HG03159 (cell line): ENCODE results near the gene OR13H1.
"Not testable (repeated sequence)": the region's sequence is repeated elsewhere in the genome, so short reads cannot be mapped to it uniquely, and the experiment has no call there.

Source experiments
- ATAC-seq: cut with Tn5 transposase; IDR thresholded peaks from one replicate; pipeline ENCODE4 v1.9.1; 2021; ENCODE audit warnings: mild to moderate bottlenecking, moderate library complexity; ENCODE audit not compliant: unreplicated experiment

The OR13H1 gene, protein sequence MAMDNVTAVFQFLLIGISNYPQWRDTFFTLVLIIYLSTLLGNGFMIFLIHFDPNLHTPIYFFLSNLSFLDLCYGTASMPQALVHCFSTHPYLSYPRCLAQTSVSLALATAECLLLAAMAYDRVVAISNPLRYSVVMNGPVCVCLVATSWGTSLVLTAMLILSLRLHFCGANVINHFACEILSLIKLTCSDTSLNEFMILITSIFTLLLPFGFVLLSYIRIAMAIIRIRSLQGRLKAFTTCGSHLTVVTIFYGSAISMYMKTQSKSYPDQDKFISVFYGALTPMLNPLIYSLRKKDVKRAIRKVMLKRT

DNA sequence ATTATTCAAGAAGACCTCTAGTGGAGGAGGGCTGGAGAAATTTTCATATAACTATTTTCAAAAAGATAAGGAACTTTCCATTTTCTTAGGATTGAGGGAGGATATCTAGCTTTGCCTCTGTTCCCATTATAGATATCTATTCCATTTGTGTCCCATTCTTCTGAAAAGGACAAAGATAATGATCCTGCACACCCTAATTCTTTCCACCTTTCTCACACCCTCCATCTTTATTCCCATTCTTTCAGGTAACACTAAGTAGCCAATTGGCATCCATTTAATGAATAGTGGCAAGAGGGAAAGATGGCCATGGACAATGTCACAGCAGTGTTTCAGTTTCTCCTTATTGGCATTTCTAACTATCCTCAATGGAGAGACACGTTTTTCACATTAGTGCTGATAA is at the start of gene OR13H1:
OR13H1 (plus strand) TSS at position 301 of the 400 bp plus-strand sequence; CDS start at position 301, 0 bp downstream.
- no peak for ATAC-seq

DNA sequence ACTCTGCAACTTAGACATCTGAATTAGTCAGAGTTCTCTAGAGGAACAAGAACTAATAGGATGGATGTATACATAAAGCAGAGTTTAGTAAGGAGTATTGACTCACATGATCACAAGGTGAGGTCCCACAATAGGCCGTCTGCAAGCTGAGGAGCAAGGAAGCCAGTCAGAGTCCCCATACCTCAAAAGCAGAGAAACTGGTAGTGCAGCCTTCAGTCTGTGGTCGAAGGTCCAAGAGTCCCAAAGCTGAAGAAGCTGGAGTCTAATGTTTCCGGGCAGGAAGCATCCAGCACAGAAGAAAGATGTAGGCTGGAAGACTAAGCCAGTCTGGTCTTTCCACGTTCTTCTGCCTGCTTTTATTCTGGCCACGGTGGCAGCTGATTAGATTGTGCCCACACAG is 42.3 kb upstream of the OR13H1 start:
- not testable (repeated sequence) for ATAC-seq

DNA sequence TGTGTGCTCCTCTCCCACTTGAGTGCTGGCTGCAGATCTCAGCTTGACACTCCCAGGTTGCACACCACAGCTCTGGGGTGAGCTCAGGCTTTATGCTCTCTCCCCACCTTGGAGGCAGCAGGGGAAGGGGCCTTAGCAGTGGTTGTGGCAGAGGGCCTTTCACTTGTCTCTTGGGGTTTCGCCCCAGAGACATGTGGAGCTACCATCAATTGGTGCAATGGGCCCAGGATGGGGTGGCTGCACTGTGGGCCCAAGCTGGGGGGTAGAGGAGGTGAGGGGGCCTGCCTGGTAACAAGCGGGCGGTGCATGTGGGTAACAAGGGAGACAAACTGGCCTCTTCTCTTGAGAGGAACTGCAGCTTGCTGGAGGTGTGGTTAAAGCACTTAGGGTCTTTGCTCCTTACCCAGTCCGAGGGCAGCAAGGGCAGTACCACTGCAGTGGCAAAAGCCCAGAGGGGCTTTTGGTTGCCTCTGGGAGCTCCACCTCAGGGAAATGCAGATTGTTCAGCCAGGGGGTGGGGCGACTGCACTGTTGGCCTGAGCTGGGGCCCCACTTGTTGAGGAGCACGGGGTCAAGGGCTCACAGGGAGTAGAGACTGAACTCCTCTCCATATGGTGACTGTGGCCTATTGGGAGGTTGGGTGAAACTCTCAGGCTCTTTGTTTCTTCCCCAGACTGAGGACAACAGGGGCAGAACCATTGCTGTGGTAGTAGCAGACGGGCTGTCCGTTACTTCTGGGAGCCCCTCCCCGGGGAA is 30.5 kb upstream of the OR13H1 start:
- no peak for ATAC-seq

DNA sequence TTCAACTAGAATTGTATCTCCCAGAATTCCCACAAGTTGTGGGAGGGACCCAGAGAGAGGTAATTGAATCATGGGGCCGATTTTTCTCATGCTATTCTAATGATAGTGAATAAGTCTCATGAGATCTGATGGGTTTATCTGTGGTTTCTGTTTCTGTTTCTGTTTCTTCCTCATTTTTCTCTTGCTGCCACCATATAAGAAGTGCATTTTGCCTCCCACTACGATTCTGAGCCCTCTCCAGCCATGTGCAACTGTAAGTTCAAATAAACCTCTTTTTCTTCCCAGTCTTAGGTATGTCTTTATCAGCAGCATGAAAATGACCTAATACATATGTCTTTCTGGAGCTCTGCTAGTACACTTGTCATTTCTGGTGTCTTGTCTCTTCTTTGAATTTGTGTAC is 22.1 kb upstream of the OR13H1 start:
- ATAC-seq, result no peak

DNA sequence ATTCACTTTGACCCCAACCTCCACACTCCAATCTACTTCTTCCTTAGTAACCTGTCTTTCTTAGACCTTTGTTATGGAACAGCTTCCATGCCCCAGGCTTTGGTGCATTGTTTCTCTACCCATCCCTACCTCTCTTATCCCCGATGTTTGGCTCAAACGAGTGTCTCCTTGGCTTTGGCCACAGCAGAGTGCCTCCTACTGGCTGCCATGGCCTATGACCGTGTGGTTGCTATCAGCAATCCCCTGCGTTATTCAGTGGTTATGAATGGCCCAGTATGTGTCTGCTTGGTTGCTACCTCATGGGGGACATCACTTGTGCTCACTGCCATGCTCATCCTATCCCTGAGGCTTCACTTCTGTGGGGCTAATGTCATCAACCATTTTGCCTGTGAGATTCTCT is 344 bp downstream of the OR13H1 start:
- ATAC-seq, result no peak

DNA sequence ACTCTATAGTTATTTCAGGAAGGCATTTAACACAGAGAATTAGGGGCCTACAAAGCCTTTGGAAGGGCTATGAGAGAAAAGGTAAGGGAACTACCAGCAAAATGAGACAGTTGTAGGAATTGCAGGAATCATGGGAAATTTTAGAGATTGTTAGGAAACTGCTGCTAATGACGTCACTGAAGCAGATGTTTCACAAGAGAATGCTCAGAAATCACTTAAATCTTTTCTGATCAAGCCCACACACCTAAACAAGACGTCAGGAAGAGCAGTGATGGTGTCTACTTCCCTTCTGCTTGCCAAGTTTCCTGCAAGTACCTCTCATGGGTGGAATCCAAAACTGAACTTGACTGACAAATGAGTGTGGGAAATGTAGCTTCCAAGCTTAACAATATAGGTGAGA is 5.1 kb downstream of the OR13H1 start:
- ATAC-seq, result no peak

DNA sequence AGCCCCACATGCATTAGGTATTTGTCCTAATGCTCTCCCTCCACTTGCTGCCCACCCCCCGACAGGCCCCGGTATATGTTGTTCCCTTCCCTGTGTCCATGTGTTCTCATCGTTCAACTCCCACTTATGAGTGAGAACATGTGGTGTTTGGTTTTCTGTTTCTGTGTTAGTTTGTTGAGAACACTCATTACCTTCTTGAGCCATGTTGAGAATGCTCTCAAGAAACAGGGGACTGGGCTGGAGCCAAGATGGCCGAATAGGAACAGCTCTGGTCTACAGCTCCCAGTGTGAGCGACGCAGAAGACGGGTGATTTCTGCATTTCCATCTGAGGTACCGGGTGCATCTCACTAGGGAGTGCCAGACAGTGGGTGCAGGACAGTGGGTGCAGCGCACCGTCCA is 8.6 kb downstream of the OR13H1 start:
- not testable (repeated sequence) for ATAC-seq

DNA sequence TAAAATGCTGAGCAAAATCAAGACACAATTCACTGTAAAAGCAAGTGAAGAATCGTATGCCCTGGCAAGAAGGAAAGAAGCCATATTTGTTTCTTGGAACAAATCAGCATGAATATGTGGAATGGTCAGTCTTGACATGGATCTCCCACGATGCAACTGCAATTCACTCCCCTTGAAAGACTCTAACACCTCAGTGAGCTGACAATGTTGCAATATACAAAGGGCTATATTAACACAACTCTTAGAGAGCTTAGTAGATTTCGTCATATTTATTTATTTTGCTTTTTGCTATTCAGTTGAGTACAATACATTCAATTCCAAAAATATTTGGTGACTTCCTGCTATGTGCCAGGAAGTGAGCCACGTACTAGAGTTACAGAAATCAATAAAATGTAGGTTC is 14.7 kb downstream of the OR13H1 start:
- no peak for ATAC-seq

DNA sequence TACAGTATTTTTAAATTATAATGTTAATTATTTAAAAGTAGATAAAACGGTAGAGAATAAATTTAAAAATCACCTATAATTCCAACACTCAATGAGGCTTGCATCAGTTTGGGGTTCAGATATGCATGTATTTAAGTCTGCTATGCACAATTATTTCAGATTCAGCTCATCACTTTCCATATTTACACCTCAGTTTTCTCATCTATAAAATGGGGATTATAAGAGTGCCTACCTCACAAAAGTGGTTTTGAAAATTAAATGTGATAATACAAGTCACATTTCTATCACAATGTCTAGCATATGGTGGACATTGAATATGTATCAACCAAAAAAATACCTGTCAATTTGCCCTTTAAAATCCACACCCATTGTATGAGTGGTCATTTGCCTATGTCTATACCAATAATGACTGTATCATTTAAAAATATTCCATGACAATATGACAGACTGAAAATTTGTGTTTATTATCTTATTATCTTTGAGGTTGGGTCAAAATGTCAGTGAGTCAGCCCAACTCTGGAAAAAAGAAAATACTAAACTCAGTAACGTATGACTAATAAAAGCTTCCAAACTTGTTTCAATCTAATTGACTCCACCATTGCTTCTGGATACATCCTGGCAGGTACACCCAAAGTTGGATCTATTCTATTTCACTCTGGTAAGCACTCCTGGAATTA is 20.8 kb downstream of the OR13H1 start:
- no peak for ATAC-seq

DNA sequence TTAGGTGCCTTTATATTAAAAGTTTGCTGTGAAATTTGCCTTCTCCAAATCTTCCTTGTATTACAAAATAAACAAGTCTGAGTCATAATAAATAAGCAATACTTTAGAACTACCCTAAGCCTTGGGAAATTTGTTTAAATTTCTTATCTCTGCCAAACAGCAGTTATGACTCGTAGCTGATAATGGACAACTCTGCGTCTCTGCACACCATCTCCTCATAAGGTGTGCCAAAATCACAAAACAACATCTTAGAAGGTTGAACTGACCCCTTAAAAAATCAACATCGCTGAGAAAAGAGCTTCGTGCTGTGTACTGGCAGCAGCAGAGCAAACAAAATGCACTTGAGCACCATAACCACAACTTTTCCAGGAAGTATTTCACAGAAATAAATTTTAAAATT is 22.0 kb downstream of the OR13H1 start:
- ATAC-seq, result no peak

DNA sequence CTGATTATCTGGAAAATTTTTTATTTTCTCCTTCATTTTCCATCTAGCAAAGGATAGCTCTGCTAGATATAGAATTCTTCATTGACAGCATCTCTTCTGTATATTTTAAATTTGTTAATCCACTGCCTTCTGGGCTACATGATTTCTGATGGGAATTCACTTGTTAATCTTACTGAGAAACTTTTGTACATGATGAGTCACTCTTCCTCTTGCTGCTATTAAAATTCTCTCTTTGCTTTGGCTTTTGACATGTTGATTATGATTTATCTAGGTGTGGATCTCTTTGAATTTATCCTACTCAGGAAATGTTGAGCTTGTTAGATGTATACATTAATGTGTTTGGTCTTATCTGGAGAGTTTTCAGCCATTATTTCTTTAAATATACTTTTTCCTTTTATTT is 27.5 kb downstream of the OR13H1 start:
- ATAC-seq, result no peak

DNA sequence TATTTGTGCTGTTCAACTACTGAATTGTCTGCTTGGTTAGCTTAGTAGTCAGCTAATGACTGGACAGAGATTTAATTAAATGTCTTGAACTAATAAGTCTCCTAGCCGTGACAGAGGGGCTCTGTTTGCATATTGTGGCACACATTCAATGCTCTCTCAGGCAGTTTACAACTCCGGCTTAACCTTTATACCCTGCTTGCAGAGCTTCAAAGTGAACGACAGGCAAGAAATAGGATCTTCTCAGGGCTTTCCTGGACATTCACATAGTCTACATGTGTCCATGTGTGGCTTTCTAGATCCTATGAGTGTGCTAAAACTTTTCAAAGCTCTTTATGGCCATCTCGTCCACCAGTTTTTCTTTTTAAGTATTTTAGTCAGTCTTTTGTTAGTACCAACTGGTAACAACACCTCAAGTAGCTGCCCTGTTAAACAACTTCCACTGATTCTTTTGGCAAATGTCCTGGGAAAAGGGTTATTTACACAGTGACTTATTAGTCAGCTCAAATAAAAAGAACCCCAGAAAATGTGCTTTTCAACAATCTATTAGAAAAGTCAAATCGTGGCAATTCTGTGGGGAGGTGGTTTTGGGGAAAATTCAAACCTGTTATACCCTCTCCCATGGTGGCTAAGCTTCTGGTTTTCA is 28.6 kb downstream of the OR13H1 start:
- ATAC-seq, result no peak

DNA sequence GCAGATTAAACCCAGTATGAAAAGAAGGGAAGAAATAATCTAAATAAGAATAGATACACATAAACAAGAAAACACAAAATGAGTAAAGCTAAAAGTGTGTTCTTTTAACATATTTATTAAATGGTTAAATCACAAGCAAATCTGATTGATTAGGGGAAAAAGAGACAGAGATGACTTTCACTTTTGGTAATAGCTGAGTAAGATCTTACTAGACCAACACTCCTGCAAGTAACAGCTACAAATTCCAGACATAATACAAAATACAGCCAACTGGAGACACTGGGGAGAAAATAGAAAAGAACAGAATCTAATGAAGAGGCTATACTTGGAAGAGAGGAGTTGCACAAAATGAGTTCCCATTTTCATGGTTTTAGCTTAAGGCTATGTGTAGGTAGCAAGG is 33.5 kb downstream of the OR13H1 start:
- ATAC-seq, result no peak

DNA sequence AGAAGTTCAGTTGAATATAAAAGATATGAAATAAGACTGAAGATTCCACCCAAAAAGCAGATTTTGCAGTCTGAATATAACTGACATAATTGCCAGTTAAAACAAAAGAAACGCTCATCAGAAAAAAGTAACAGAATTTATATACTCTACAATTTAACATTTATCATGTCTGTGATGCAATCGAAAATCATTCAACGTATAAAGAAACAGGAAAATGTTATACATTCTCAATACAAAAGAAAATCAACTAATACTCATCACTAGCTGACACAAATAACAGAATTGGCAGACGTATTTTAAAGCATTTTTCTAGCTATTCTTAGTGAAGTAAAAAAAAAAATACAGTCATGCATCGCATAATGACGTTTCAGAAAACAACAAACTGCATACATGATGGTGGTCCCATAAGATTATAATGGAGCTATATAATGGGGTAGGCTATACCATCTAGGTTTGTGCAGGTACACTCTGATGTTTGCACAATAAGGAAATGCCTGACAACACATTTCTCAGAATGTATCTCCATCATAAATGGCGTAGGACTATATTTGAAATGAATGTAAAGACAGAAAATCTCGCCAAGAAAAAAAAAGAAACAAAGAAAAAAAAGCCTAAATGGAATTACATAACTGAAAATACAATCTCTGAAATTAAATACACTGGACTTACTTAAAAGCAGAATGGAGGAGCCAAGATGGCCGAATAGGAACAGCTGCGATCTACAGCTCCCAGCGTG is 34.3 kb downstream of the OR13H1 start:
- no peak for ATAC-seq

DNA sequence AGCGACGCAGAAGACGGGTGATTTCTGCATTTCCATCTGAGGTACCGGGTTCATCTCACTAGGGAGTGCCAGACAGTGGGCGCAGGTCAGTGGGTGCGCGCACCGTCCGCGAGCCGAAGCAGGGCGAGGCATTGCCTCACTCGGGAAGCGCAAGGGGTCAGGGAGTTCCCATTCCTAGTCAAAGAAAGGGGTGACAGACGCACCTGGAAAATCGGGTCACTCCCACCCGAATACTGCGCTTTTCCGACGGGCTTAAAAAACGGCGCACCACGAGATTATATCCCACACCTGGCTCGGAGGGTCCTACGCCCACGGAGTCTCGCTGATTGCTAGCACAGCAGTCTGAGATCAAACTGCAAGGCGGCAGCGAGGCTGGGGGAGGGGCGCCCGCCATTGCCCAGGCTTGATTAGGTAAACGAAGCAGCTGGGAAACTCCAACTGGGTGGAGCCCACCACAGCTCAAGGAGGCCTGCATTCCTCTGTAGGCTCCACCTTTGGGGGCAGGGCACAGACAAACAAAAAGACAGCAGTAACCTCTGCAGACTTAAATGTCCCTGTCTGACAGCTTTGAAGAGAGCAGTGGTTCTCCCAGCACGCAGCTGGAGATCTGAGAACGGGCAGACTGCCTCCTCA is 35.0 kb downstream of the OR13H1 start:
- ATAC-seq, result not testable (repeated sequence)

DNA sequence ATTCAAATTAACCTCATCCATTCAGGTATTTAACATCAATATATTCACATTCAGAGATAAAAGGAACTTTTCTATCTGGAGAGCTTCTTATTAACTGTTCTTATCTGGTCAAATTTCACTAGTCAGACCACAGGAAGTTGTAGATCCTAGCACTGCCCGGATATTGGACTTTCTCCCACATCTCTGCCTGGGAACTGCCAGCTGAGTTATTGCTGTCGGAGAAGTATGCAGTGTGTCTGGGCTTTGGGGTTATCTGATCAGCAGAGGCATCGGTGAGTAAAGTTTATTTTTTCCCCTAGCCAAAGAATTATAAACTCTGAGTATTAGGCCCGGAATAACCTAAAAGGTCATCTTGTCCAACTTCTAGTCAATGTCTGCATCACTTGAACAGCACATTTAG is 45.1 kb downstream of the OR13H1 start:
- no peak for ATAC-seq
